GM21360 (cell line): ENCODE measurements around the gene TBC1D4.
"Not testable (repeated sequence)": the region's sequence is repeated elsewhere in the genome, so short reads cannot be mapped to it uniquely, and the experiment has no call there.

Experiments used
- ATAC-seq: cut with Tn5 transposase; IDR thresholded peaks from one replicate; pipeline ENCODE4 v1.9.1; 2021; ENCODE audit warnings: mild to moderate bottlenecking, moderate library complexity; ENCODE audit not compliant: unreplicated experiment

TBC1D4 gene

GRCh38 chr13:75299246-75299645 lies 182.7 kb downstream of the TBC1D4 start:
- ATAC-seq: no peak

- ATAC-seq: no peak
Measured at GRCh38 chr13:75296641-75297040, 185.3 kb downstream of the TBC1D4 start.

GRCh38 chr13:75295201-75295600 lies 186.8 kb downstream of the TBC1D4 start:
- ATAC-seq: no peak

- no peak for ATAC-seq
Measured at GRCh38 chr13:75294110-75294509, 187.9 kb downstream of the TBC1D4 start.

- ATAC-seq: peak; percentile 71
Measured at GRCh38 chr13:75285310-75285709, 196.7 kb downstream of the TBC1D4 start.

GRCh38 chr13:75279834-75280369 lies 202.1 kb downstream of the TBC1D4 start:
- ATAC-seq: no peak

DNA sequence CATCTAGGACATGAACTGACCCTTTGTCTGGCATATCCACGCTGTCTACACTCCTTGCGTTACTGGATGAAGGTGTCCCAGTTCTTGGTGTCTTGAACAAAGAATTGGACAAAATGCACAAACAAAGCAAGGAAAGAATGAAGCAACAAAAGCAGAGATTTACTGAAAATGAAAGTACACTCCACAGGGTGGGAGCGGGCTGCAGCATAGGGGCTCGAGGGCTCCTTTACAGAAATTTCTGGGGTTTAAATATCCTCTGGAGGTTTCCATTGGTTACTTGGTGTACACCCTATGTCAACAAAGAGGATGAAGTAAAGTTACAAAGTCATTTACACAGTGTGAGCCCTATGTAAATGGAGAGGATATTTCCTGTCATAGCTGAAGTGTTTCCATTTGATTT lies 208.3 kb downstream of the TBC1D4 start:
- not testable (repeated sequence) for ATAC-seq

- ATAC-seq: no peak
Measured at GRCh38 chr13:75271846-75272245, 210.1 kb downstream of the TBC1D4 start.

- ATAC-seq: not testable (repeated sequence)
Measured at GRCh38 chr13:75268481-75268880, 213.5 kb downstream of the TBC1D4 start.

DNA sequence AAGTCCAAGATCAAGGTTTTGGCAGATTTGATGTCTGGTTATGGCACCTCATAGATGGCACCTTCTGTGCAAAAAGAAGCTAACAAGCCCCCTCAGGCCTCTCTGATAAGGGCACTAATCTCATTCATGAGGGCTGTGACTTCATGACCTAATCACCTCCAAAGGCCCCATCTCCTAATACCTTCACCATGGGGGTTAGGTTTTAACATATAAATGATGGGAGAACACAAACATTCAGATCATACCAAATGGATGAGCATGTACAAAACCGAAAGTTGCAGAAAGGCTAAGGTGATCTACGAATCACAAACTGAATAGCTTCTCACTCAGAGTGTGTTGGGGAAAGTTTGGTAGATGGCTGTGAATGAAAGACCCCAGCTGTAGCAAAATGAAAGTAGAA lies 217.4 kb downstream of the TBC1D4 start:
- no peak for ATAC-seq

DNA sequence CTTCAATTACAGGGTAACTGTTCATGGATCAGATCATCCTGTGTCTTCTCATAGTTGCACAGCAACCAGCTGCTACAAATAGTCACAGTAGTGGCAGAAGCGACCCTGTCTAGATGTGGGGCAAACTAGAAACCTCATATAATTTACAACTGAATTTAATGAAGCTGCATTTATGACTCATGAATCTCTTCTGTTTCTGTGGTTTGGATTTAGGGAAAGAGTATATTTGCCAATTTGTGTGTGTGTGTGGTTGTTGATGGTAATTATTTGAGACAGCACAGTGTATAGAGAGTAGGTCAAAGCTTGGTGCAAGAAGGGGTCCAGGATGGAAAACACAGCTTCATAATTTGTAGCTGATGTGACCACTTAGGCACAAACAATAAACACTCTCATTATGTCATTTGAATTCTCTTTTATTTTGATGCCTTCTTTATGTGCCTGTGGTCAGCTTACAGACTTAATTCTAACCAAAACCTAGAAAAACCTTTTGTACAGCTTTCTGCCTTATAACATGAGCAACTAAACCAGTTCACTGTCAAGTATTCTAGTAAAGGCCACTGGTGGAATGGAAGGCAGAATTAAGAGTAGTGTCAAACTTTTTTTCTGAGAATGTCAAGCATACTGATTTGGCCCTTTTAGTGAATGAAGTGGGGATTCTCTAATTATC lies 218.1 kb downstream of the TBC1D4 start:
- ATAC-seq: no peak

DNA sequence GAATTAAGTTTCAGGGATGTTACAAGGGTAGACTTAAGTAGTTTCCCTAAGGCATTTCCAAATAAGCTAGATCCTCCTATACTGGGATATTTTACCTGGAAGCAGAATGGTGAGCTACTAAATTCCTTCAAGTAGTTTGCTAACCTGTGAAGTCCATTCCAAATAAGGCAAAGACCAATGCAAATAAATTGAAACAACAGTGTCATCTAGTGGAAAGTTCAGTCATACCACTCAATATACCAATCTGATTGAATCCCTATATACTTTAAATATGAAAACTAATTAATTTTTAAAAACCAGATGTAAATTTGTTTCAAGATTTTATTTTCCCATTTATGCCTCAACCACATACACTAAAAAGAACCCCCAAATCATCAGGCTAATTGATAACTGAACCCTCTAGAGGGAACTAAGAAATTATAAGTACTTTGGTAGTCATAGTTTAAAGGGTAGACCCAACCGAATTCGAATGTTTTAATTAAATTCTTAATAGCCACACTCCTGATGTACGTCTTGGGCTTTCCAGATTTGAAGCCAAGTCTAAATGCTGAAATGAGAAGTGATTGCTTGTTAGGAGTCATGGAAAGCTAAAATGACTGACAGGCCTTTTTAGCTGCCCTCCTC lies 223.7 kb downstream of the TBC1D4 start:
- ATAC-seq: peak; percentile 63

DNA sequence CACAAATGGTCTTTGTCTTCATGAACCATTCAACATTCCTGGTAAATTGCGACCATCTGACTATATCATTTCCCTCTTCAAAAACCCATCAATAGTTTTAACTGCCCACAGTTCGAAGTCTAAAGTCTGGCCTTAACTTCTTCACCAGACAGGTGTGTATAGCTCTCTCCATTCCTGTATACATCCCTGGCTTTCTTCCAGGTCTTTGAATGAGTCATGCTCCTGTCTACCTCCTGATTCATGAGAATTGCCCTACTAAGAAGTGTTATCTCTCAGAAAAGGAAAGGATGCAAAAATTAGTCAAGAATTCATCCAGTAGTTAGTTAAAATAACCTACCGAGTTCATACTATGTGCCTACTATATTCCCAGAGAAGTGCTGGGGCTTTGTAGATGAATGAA lies 225.0 kb downstream of the TBC1D4 start:
- no peak for ATAC-seq

GRCh38 chr13:75255653-75256052 lies 226.3 kb downstream of the TBC1D4 start:
- ATAC-seq: no peak

DNA sequence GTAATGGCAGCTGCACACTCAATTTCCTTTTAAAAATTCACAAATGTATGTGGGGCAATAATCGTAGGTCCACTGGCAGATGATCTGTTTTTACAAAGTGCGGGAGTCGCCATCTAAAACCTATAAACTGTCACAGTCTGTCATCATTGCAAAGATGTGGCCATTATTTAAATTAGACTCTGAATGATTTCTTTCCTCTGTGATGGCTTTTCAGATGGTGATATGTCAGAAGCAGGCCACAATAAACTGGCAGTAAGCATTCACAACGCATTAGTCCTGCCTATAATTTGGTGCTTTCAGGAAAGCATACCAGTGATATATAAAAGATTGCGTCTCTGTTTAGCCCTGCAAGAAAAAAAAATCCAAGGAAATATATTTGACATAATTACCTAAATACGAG lies 226.8 kb downstream of the TBC1D4 start:
- ATAC-seq: no peak

DNA sequence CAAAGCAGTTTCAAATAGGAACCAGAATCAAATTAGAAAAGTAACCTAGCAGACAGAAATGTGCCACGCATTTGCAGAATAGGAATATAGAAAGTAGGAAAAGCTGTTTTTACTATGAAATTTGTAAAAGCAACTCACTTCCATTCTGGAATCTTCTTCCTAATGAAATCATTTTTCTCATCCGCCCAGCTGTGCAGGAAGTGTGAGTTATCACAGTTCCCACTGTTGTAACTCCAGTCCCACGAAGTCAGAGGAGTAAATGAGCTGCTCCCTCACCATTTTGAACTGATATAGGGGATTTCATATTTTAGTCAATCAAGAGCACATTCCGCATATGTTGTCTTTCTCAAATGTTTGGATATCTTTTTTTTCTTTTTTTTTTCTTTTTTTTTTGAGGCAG lies 230.8 kb downstream of the TBC1D4 start:
- ATAC-seq: no peak

GRCh38 chr13:75250526-75251178 lies 231.3 kb downstream of the TBC1D4 start:
- ATAC-seq: no peak

- not testable (repeated sequence) for ATAC-seq
Measured at GRCh38 chr13:75245578-75245977, 236.4 kb downstream of the TBC1D4 start.

DNA sequence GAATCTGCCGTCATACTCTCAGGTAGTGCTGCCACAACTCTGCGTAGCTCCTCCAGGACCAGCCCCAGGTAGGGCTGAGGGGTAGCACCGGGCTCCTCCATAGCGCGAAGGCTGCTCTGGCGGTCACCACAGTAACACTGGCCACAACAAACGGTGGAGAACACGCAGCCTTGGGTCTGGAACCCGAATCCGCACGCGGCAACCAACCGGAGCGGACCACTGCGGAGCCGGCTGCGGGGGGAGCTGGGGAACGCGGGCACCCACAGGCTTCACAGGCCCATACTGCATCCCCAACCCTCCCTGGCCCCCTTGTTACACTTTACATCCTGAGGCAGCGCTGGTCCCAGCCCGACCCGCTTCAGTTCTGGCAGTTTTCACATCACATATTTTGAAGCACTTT lies 241.7 kb downstream of the TBC1D4 start:
- not testable (repeated sequence) for ATAC-seq

DNA sequence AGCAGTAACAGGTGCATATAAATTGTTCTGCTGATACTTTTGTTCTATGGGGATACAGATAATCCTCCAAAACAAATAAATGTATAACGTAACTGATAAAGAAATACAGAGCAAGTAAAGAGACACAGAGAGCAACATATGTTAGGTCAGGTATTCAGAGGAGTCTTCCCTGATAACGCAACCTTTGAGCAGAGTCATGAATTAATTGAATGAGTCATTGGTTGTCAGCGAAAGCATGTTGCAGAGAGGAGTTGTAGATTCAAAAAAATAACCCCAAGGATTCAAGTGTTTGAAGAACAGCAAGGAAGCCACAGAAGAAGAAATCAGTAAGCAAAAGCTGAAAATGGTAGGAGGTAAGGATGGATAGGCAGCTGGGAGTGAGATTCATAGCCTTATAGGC lies 245.2 kb downstream of the TBC1D4 start:
- ATAC-seq: no peak
